ENCODE data around the gene HDAC7. TPM values are rescaled to one million over a fixed set of nuclear protein-coding genes. Genes with fewer than 3 reads are reported as not detected.
A peak's percentile ranks its signal among the peaks of the same experiment; 100 is the strongest.

Gene HDAC7
- total RNA-seq, 4 donors from 2014 or later, result 90.4 to 186 (median 98.4) TPM

DNA sequence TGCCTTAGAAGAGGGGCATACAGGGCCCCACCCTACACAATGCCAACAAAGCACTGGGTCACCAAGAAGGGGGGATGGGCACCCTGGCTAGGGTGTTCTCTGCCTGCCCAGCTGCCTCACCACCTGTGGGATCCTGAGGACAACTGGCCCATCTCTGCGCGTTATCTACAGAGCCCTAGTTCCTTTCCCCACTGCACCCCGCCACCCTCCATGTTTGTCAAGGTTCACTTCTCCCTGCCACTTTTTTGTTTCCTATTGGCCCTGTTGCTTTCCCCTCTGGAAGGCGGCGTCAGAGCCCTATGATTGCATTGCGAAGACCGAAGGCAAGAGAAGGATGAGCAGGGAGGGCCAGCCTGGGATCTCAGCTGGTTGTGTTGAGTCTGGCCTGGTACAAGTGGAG, 45.0 kb downstream of the HDAC7 start:
- no peaks in the 10 kb centered on the region for H3K27me3 ChIP-seq
- peak overlapping the region in 1 of 4 donors; percentile 77 for H3K4me3 ChIP-seq
- H3K9me3 ChIP-seq, result no peaks in the 10 kb centered on the region
- DNase-seq (ENCODE audit: low spot score in 2 of 2), result no peak
- H3K27ac ChIP-seq, result peak overlapping the region in 3 of 4 donors; percentile 57 to 90 (median 89)
- H3K36me3 ChIP-seq, result no peaks in the 10 kb centered on the region
- 96 to 97% methylated on average over 7 of the region's 7 CpGs for WGBS, 2 donors
- TF ChIP-seq POLR2A (IDR thresholded peaks at IDR 0.05) (no peak), EP300 (IDR thresholded peaks at IDR 0.05) (no peak)
- TF ChIP-seq, protein P1, sequence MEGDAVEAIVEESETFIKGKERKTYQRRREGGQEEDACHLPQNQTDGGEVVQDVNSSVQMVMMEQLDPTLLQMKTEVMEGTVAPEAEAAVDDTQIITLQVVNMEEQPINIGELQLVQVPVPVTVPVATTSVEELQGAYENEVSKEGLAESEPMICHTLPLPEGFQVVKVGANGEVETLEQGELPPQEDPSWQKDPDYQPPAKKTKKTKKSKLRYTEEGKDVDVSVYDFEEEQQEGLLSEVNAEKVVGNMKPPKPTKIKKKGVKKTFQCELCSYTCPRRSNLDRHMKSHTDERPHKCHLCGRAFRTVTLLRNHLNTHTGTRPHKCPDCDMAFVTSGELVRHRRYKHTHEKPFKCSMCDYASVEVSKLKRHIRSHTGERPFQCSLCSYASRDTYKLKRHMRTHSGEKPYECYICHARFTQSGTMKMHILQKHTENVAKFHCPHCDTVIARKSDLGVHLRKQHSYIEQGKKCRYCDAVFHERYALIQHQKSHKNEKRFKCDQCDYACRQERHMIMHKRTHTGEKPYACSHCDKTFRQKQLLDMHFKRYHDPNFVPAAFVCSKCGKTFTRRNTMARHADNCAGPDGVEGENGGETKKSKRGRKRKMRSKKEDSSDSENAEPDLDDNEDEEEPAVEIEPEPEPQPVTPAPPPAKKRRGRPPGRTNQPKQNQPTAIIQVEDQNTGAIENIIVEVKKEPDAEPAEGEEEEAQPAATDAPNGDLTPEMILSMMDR (IDR thresholded peaks at IDR 0.05), result no peak
- peaks cover 0 to 77% (median 52%) of the 10 kb centered on the region in 4 donors for H3K4me1 ChIP-seq

DNA sequence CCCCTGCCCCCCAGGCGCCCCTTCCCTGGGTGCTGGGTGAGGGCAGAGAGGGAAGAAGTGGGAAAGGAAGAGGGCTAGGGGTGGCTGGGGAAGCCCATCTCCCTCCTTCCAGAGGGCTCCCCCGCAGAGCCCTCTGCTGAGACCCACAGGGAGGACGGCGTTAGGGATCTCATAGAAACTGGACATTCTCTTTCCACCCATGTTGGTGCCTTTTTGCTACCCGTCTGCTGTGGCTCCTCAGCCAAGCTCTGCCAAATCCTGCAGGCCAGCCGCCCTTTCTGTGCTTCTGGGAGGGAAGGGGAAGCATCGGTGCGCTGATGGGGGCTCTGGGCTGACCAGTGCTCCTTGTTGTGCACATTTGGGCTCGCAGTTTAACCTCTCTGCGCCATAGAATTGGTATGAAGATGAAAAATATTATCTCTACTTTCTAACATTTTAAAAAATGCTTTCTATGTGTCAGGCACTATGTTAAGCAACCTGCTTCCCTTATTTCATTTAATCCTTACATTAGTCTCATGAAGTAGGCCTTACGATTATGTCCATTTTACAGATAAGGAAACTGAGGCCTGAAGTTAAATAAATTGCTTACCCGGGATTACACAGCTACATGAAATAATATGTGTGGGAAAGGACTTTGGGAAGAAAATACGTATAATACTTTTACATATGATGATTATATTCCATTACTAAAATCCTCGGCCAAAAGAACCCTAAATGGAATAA, 45.7 kb downstream of the HDAC7 start:
- H3K4me1 ChIP-seq, result peaks cover 0 to 71% (median 50%) of the 10 kb centered on the region in 4 donors
- no peaks in the 10 kb centered on the region for H3K27me3 ChIP-seq
- H3K4me3 ChIP-seq, result peak overlapping the region; percentile 44 to 99 (median 84)
- WGBS, 2 donors, result 52 to 53% methylated on average over 14 of the region's 14 CpGs
- no peaks in the 10 kb centered on the region for H3K9me3 ChIP-seq
- H3K27ac ChIP-seq, result peak overlapping the region; percentile 61 to 90 (median 88)
- TF ChIP-seq EP300 (IDR thresholded peaks at IDR 0.05) (no peak), POLR2A (IDR thresholded peaks at IDR 0.05) (no peak)
- TF ChIP-seq, protein P1 (IDR thresholded peaks at IDR 0.05), result no peak
- no peak for DNase-seq (ENCODE audit: low spot score in 2 of 2)
- H3K36me3 ChIP-seq, result no peaks in the 10 kb centered on the region

- H3K36me3 ChIP-seq, result no peaks in the 10 kb centered on the region
- WGBS, 2 donors, result 0% methylated on average over 9 to 48 of the region's 106 CpGs
- H3K4me1 ChIP-seq, result peaks cover 0 to 64% (median 44%) of the 10 kb centered on the region in 4 donors
- no peaks in the 10 kb centered on the region for H3K27me3 ChIP-seq
- peak within 1 kb of the TSS; percentile 44 to 99 (median 84) for H3K4me3 ChIP-seq
- no peaks in the 10 kb centered on the region for H3K9me3 ChIP-seq
- DNase-seq (ENCODE audit: low spot score in 2 of 2), result peak in 1 of 2 donors; percentile 43
- H3K27ac ChIP-seq, result peak within 1 kb of the TSS; percentile 61 to 90 (median 75)
- TF ChIP-seq POLR2A (IDR thresholded peaks at IDR 0.05) (peak; percentile 41 to 51), EP300 (IDR thresholded peaks at IDR 0.05) (peak in 1 of 2 donors; percentile 31)
- TF ChIP-seq, protein P1 (IDR thresholded peaks at IDR 0.05), result peak in 3 of 5 experiments; percentile 10 to 73 (median 48)
These were observed 46.4 kb downstream of the HDAC7 start, which contains the start of gene SLC48A1 for GRCh38 chr12:47773062-47773857. Gene SLC48A1, plus strand, starts transcription at chr12:47773238. Its CDS starts 67 bp downstream, at chr12:47773305.

- Histone ChIP-seq H3K27ac (peak overlapping the region in 3 of 4 donors; percentile 53 to 90 (median 87)), H3K9me3 (no peaks in the 10 kb centered on the region), H3K27me3 (no peaks in the 10 kb centered on the region), H3K36me3 (no peaks in the 10 kb centered on the region), H3K4me3 (peak overlapping the region; percentile 40 to 99 (median 84)), H3K4me1 (peaks cover 0 to 58% (median 39%) of the 10 kb centered on the region in 4 donors)
- no peak for DNase-seq (ENCODE audit: low spot score in 2 of 2)
- TF ChIP-seq, protein P1 (IDR thresholded peaks at IDR 0.05), result no peak
- TF ChIP-seq POLR2A (IDR thresholded peaks at IDR 0.05) (no peak), EP300 (IDR thresholded peaks at IDR 0.05) (no peak)
- WGBS, 2 donors, result 15 to 16% methylated on average over 17 of the region's 17 CpGs
These were observed 47.0 kb downstream of the HDAC7 start for GRCh38 chr12:47772738-47773061.

Data from tibial nerve (tissue), 4 donors.